ENCODE measurements around the gene MTHFD2L.

MTHFD2L gene

GRCh38 chr4:74252933-74253332, 95.0 kb downstream of the MTHFD2L start:
- no peak for DNase-seq (ENCODE audit: low spot score)

- DNase-seq (ENCODE audit: low spot score), result no peak
Observed at GRCh38 chr4:74254386-74254785, 96.5 kb downstream of the MTHFD2L start.

GRCh38 chr4:74255096-74255495, 97.2 kb downstream of the MTHFD2L start:
- no peak for DNase-seq (ENCODE audit: low spot score)

GRCh38 chr4:74258963-74259362, 101.0 kb downstream of the MTHFD2L start:
- no peak for DNase-seq (ENCODE audit: low spot score)

GRCh38 chr4:74260036-74260435, 102.1 kb downstream of the MTHFD2L start:
- no peak for DNase-seq (ENCODE audit: low spot score)

- no peak for DNase-seq (ENCODE audit: low spot score)
Observed at GRCh38 chr4:74262522-74262921, 104.6 kb downstream of the MTHFD2L start.

GRCh38 chr4:74263551-74263950, 105.6 kb downstream of the MTHFD2L start:
- no peak for DNase-seq (ENCODE audit: low spot score)

- no peak for DNase-seq (ENCODE audit: low spot score)
Observed at GRCh38 chr4:74266081-74266480, 108.2 kb downstream of the MTHFD2L start.

- no peak for DNase-seq (ENCODE audit: low spot score)
Observed at GRCh38 chr4:74267998-74268606, 110.2 kb downstream of the MTHFD2L start.

- no peak for DNase-seq (ENCODE audit: low spot score)
Observed at GRCh38 chr4:74268643-74269042, 110.7 kb downstream of the MTHFD2L start.

- DNase-seq (ENCODE audit: low spot score), result no peak
Observed at GRCh38 chr4:74278490-74278889, 120.6 kb downstream of the MTHFD2L start.

GRCh38 chr4:74279716-74280115, 121.8 kb downstream of the MTHFD2L start:
- DNase-seq (ENCODE audit: low spot score), result no peak

GRCh38 chr4:74282926-74283325, 125.0 kb downstream of the MTHFD2L start:
- DNase-seq (ENCODE audit: low spot score), result no peak

GRCh38 chr4:74283614-74284013, 125.7 kb downstream of the MTHFD2L start:
- DNase-seq (ENCODE audit: low spot score), result no peak

- DNase-seq (ENCODE audit: low spot score), result no peak
Observed at GRCh38 chr4:74284053-74284452, 126.1 kb downstream of the MTHFD2L start.

GRCh38 chr4:74287164-74287563, 129.2 kb downstream of the MTHFD2L start:
- no peak for DNase-seq (ENCODE audit: low spot score)

- DNase-seq (ENCODE audit: low spot score), result no peak
Observed at GRCh38 chr4:74287791-74288190, 129.9 kb downstream of the MTHFD2L start.

- DNase-seq (ENCODE audit: low spot score), result no peak
Observed at GRCh38 chr4:74291471-74291870, 133.6 kb downstream of the MTHFD2L start.

- DNase-seq (ENCODE audit: low spot score), result no peak
Observed at GRCh38 chr4:74292111-74292870, 134.4 kb downstream of the MTHFD2L start.

GRCh38 chr4:74293558-74293957, 135.6 kb downstream of the MTHFD2L start:
- DNase-seq (ENCODE audit: low spot score), result no peak

- DNase-seq (ENCODE audit: low spot score), result no peak
Observed at GRCh38 chr4:74294681-74295080, 136.8 kb downstream of the MTHFD2L start.

GRCh38 chr4:74297539-74297938, 139.6 kb downstream of the MTHFD2L start:
- no peak for DNase-seq (ENCODE audit: low spot score)

- DNase-seq (ENCODE audit: low spot score), result no peak
Observed at GRCh38 chr4:74304095-74304625, 146.2 kb downstream of the MTHFD2L start.

- DNase-seq (ENCODE audit: low spot score), result no peak
Observed at GRCh38 chr4:74305000-74305399, 147.1 kb downstream of the MTHFD2L start.

Measured in activated CD4-positive, alpha-beta T cell treated with anti-CD3 and anti-CD28 coated beads, Interleukin-2, Interleukin-4, amounts not matched to agents 100 ng/mL and 50 ng/mL, durations not matched to agents 16 hours and 8 hours (primary cell).